Small intestine (tissue), 7 donors: ENCODE data around the gene NOS2. TPM values are rescaled to one million over a fixed set of nuclear protein-coding genes. Genes with fewer than 3 reads are reported as not detected.

ENCODE experiments used
- DNase-seq, 2 donors: peaks; one replicate each; pipeline versions ENCODE4 v3.0.0 to v3.0.0-alpha.2; 2013
- FAIRE-seq: peaks from 2 replicates; lab custom pipeline; 2012; peaks lifted over from hg19 to GRCh38; lab: Jason Lieb, UNC
- H3K27ac ChIP-seq, 3 donors: one replicate each; pipeline ENCODE4 v1.5.1; 2013; ENCODE audit warnings: low read length in 2 of 3, mild to moderate bottlenecking in 2 of 3, control low read depth in 1 of 3, inconsistent platforms in 1 of 3, low read depth in 1 of 3, moderate library complexity in 1 of 3
- H3K27me3 ChIP-seq, 3 donors: one replicate each; pipeline ENCODE4 v1.6.1; 2013; ENCODE audit warnings: low read length in 3 of 3, inconsistent platforms in 1 of 3; ENCODE audit not compliant: control insufficient read depth in 3 of 3, insufficient read depth in 3 of 3
- H3K36me3 ChIP-seq, 3 donors: one replicate each; pipeline ENCODE4 v1.6.1; 2013; ENCODE audit warnings: low read length in 3 of 3, inconsistent platforms in 1 of 3, low read depth in 1 of 3, mild to moderate bottlenecking in 1 of 3, moderate library complexity in 1 of 3; ENCODE audit not compliant: control insufficient read depth in 3 of 3, insufficient read depth in 2 of 3
- H3K4me1 ChIP-seq, 3 donors: one replicate each; pipeline ENCODE4 v1.6.1; 2013; ENCODE audit warnings: low read length in 2 of 3, inconsistent platforms in 1 of 3, low read depth in 1 of 3, mild to moderate bottlenecking in 1 of 3, moderate library complexity in 1 of 3; ENCODE audit not compliant: control insufficient read depth in 3 of 3, insufficient read depth in 2 of 3
- H3K4me3 ChIP-seq, 3 donors: one replicate each; pipeline ENCODE4 v1.5.1; 2013; ENCODE audit warnings: low read length in 3 of 3, control low read depth in 1 of 3, inconsistent platforms in 1 of 3, low read depth in 1 of 3, mild to moderate bottlenecking in 1 of 3, moderate library complexity in 1 of 3
- H3K9me3 ChIP-seq, 2 donors: one replicate each; pipeline ENCODE4 v1.6.1; 2013; ENCODE audit warnings: low read depth in 1 of 2, low read length in 1 of 2; ENCODE audit not compliant: control insufficient read depth in 2 of 2, insufficient read depth in 1 of 2
- WGBS, 3 donors: extraction: QIAGEN DNeasy Blood & Tissue Kit; methylation state at CpG; one replicate each; pipeline ENCODE4 v1.1.7; 2013; 5-methylcytosine and 5-hydroxymethylcytosine counted together
- polyA plus RNA-seq, 4 donors: library from polyadenylated mRNA; stranded (reverse) in 3 of 4; unstranded in 1 of 4; fragments of 200-250 nt in 3 of 4; fragments of 120-200 nt in 1 of 4; gene quantifications; one replicate each; pipeline versions ENCODE4 v1.2.1 to v1.2.3, GENCODE V29; 2013
- donor health status: healthy with polysubstance abuse.
- donor health status: control.
- donor health status: control.
- donor health status: Bipolar disorder and iron deficiency.
- donor health status: healthy.

NOS2 gene
- polyA plus RNA-seq, 4 donors = 0.22 to 29.9 (median 0.93) TPM

GRCh38 chr17:27816946-27817345 is 16.6 kb upstream of the NOS2 start:
- Histone ChIP-seq H3K4me1 (peaks cover 2 to 24% (median 11%) of the 10 kb centered on the region in 3 donors), H3K27ac (no peak overlapping the region), H3K27me3 (no peaks in the 10 kb centered on the region), H3K9me3 (peaks cover 0 to 18% of the 10 kb centered on the region in 2 donors), H3K4me3 (no peak overlapping the region), H3K36me3 (no peaks in the 10 kb centered on the region)
- FAIRE-seq (no peak), DNase-seq (no peak)
- 82 to 90% (median 88%) methylated on average over 3 of the region's 3 CpGs for WGBS, 3 donors

- Histone ChIP-seq H3K36me3 (no peaks in the 10 kb centered on the region), H3K4me1 (peaks cover 11 to 48% (median 13%) of the 10 kb centered on the region in 3 donors), H3K27me3 (no peaks in the 10 kb centered on the region), H3K4me3 (no peak overlapping the region), H3K27ac (peak overlapping the region; percentile 1 to 90 (median 88)), H3K9me3 (peaks cover 0 to 8% of the 10 kb centered on the region in 2 donors)
- FAIRE-seq = no peak
- peak; percentile 77 to 97 for DNase-seq
- WGBS, 3 donors = 12 to 65% (median 48%) methylated on average over 6 of the region's 6 CpGs
Measured at GRCh38 chr17:27811961-27812360, 11.6 kb upstream of the NOS2 start.

GRCh38 chr17:27810902-27811557 is 10.7 kb upstream of the NOS2 start:
- H3K4me3 ChIP-seq = no peak overlapping the region
- H3K36me3 ChIP-seq = no peaks in the 10 kb centered on the region
- 77 to 80% (median 78%) methylated on average over 10 of the region's 10 CpGs for WGBS, 3 donors
- no peaks in the 10 kb centered on the region for H3K27me3 ChIP-seq
- no peak for FAIRE-seq
- peak overlapping the region in 2 of 3 donors; percentile 88 to 90 for H3K27ac ChIP-seq
- DNase-seq = peak in 1 of 2 donors; percentile 18
- H3K4me1 ChIP-seq = peaks cover 12 to 57% (median 13%) of the 10 kb centered on the region in 3 donors
- H3K9me3 ChIP-seq = peaks cover 0 to 8% of the 10 kb centered on the region in 2 donors

- peak; percentile 71 to 82 for DNase-seq
- WGBS, 3 donors = 12 to 29% (median 29%) methylated on average over 7 of the region's 7 CpGs
- no peaks in the 10 kb centered on the region for H3K36me3 ChIP-seq
- peak overlapping the region in 2 of 3 donors; percentile 88 to 90 for H3K27ac ChIP-seq
- H3K4me1 ChIP-seq = peaks cover 12 to 64% (median 13%) of the 10 kb centered on the region in 3 donors
- H3K27me3 ChIP-seq = no peaks in the 10 kb centered on the region
- peaks cover 0 to 8% of the 10 kb centered on the region in 2 donors for H3K9me3 ChIP-seq
- no peak overlapping the region for H3K4me3 ChIP-seq
- FAIRE-seq = no peak
Measured at GRCh38 chr17:27810211-27810901, 10.0 kb upstream of the NOS2 start.

- peak overlapping the region in 1 of 3 donors; percentile 90 for H3K27ac ChIP-seq
Measured at GRCh38 chr17:27809555-27809954, 9.2 kb upstream of the NOS2 start.

GRCh38 chr17:27808628-27809027 is 8.3 kb upstream of the NOS2 start:
- H3K4me3 ChIP-seq = no peak overlapping the region
- H3K36me3 ChIP-seq = no peaks in the 10 kb centered on the region
- peak in 1 of 2 donors; percentile 19 for DNase-seq
- H3K9me3 ChIP-seq = peaks cover 0 to 8% of the 10 kb centered on the region in 2 donors
- peaks cover 12 to 77% (median 13%) of the 10 kb centered on the region in 3 donors for H3K4me1 ChIP-seq
- FAIRE-seq = no peak
- H3K27ac ChIP-seq = peak overlapping the region; percentile 6 to 84 (median 78)
- 21 to 44% (median 38%) methylated on average over 4 of the region's 4 CpGs for WGBS, 3 donors
- no peaks in the 10 kb centered on the region for H3K27me3 ChIP-seq

More at GRCh38 chr17:27809555-27809954, 9.2 kb upstream of the NOS2 start:
- no peaks in the 10 kb centered on the region for H3K36me3 ChIP-seq
- H3K27me3 ChIP-seq = no peaks in the 10 kb centered on the region
- no peak overlapping the region for H3K4me3 ChIP-seq
- 93 to 97% (median 96%) methylated on average over 1 of the region's 1 CpG for whole genome bisulfite sequencing, 3 donors
- FAIRE-seq = no peak
- H3K4me1 ChIP-seq = peaks cover 12 to 68% (median 13%) of the 10 kb centered on the region in 3 donors
- DNase-seq = no peak
- peaks cover 0 to 8% of the 10 kb centered on the region in 2 donors for H3K9me3 ChIP-seq

- Histone ChIP-seq H3K4me3 (no peak overlapping the region), H3K4me1 (peaks cover 12 to 77% (median 13%) of the 10 kb centered on the region in 3 donors), H3K36me3 (no peaks in the 10 kb centered on the region), H3K27ac (peak overlapping the region; percentile 69 to 84 (median 78)), H3K9me3 (peaks cover 0 to 6% of the 10 kb centered on the region in 2 donors), H3K27me3 (no peaks in the 10 kb centered on the region)
- FAIRE-seq (no peak), DNase-seq (peak; percentile 85 to 91)
- 36 to 65% (median 37%) methylated on average over 17 of the region's 17 CpGs for WGBS, 3 donors
Measured at GRCh38 chr17:27807567-27808470, 7.5 kb upstream of the NOS2 start.
